Measurements from ENCODE around the gene ZNF774.
"Not testable (repeated sequence)": the region's sequence is repeated elsewhere in the genome, so short reads cannot be mapped to it uniquely, and the experiment has no call there.

ZNF774 gene

GRCh38 chr15:90388462-90389380 is 36.6 kb downstream of the ZNF774 start:
- peak; percentile 29 to 47 for DNase-seq (ENCODE audit: low read depth in 2 of 2)

- DNase-seq (ENCODE audit: low read depth in 2 of 2), result no peak
These were observed 37.4 kb downstream of the ZNF774 start for GRCh38 chr15:90389513-90389912.

- no peak for DNase-seq (ENCODE audit: low read depth in 2 of 2)
These were observed 41.0 kb downstream of the ZNF774 start for GRCh38 chr15:90393040-90393439.

GRCh38 chr15:90394074-90394473 is 42.0 kb downstream of the ZNF774 start:
- no peak for DNase-seq (ENCODE audit: low read depth in 2 of 2)

- no peak for DNase-seq (ENCODE audit: low read depth in 2 of 2)
These were observed 42.8 kb downstream of the ZNF774 start for GRCh38 chr15:90394748-90395442.

- no peak for DNase-seq (ENCODE audit: low read depth in 2 of 2)
These were observed 44.2 kb downstream of the ZNF774 start for GRCh38 chr15:90396321-90396720.

- DNase-seq (ENCODE audit: low read depth in 2 of 2), result no peak
These were observed 48.1 kb downstream of the ZNF774 start for GRCh38 chr15:90400005-90400758.

- peak; percentile 29 to 33 for DNase-seq (ENCODE audit: low read depth in 2 of 2)
These were observed 48.8 kb downstream of the ZNF774 start for GRCh38 chr15:90400759-90401314.

- DNase-seq (ENCODE audit: low read depth in 2 of 2), result no peak
These were observed 49.4 kb downstream of the ZNF774 start for GRCh38 chr15:90401495-90401894.

- DNase-seq (ENCODE audit: low read depth in 2 of 2), result no peak
These were observed 50.1 kb downstream of the ZNF774 start for GRCh38 chr15:90402223-90402622.

GRCh38 chr15:90402767-90403166 is 50.7 kb downstream of the ZNF774 start:
- no peak for DNase-seq (ENCODE audit: low read depth in 2 of 2)

GRCh38 chr15:90405055-90405607 is 53.0 kb downstream of the ZNF774 start:
- DNase-seq (ENCODE audit: low read depth in 2 of 2), result no peak

GRCh38 chr15:90407336-90407735 is 55.3 kb downstream of the ZNF774 start:
- DNase-seq (ENCODE audit: low read depth in 2 of 2), result no peak

- DNase-seq (ENCODE audit: low read depth in 2 of 2), result no peak
These were observed 55.8 kb downstream of the ZNF774 start for GRCh38 chr15:90407871-90408317.

- no peak for DNase-seq (ENCODE audit: low read depth in 2 of 2)
These were observed 56.6 kb downstream of the ZNF774 start for GRCh38 chr15:90408657-90409056.

GRCh38 chr15:90409587-90409986 is 57.5 kb downstream of the ZNF774 start:
- DNase-seq (ENCODE audit: low read depth in 2 of 2), result not testable (repeated sequence)

GRCh38 chr15:90410316-90410715 is 58.2 kb downstream of the ZNF774 start:
- DNase-seq (ENCODE audit: low read depth in 2 of 2), result not testable (repeated sequence)

- no peak for DNase-seq (ENCODE audit: low read depth in 2 of 2)
These were observed 59.1 kb downstream of the ZNF774 start for GRCh38 chr15:90411176-90411575.
